ENCODE results near the gene ZC3HAV1L.
"Not testable (repeated sequence)": the region's sequence is repeated elsewhere in the genome, so short reads cannot be mapped to it uniquely, and the experiment has no call there.

The ZC3HAV1L gene

DNA sequence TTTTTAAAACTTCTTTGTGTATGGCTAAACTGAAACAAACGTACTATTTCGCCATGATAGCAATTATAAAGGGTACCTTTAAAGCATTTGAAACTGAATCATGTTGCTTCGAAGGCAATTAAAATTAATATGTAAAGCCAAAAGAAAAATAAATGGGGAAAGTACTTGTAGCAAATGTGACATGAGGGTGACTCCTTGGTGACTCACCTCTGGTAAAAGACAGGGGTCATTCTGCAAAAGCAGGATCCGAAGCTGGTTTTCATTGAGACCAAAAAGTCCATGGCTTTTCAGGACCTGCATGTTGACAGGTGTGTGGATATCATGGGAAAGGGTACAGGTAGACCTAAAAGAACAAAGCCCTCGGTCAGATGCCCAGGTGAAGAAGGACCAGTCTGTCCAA, 1.5 kb downstream of the ZC3HAV1L start:
- TF ChIP-seq, protein P1, sequence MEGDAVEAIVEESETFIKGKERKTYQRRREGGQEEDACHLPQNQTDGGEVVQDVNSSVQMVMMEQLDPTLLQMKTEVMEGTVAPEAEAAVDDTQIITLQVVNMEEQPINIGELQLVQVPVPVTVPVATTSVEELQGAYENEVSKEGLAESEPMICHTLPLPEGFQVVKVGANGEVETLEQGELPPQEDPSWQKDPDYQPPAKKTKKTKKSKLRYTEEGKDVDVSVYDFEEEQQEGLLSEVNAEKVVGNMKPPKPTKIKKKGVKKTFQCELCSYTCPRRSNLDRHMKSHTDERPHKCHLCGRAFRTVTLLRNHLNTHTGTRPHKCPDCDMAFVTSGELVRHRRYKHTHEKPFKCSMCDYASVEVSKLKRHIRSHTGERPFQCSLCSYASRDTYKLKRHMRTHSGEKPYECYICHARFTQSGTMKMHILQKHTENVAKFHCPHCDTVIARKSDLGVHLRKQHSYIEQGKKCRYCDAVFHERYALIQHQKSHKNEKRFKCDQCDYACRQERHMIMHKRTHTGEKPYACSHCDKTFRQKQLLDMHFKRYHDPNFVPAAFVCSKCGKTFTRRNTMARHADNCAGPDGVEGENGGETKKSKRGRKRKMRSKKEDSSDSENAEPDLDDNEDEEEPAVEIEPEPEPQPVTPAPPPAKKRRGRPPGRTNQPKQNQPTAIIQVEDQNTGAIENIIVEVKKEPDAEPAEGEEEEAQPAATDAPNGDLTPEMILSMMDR (IDR thresholded peaks at IDR 0.05; ENCODE audit: low read depth, low read length, missing control alignments), result no peak
- Histone ChIP-seq H3K4me3 (ENCODE audit: low read depth, low read length) (peak overlapping the region; percentile 73), H3K27me3 (replicated peaks) (no peaks in the 10 kb centered on the region), H3K27ac (no peak overlapping the region), H3K36me3 (replicated peaks) (peaks cover 14% of the 10 kb centered on the region)
- DNase-seq, result no peak
- in situ Hi-C loops (cut with HindIII; ENCODE audit: low pct_ligation_motif_present, low sequenced_read_pairs), result no loop called here

DNA sequence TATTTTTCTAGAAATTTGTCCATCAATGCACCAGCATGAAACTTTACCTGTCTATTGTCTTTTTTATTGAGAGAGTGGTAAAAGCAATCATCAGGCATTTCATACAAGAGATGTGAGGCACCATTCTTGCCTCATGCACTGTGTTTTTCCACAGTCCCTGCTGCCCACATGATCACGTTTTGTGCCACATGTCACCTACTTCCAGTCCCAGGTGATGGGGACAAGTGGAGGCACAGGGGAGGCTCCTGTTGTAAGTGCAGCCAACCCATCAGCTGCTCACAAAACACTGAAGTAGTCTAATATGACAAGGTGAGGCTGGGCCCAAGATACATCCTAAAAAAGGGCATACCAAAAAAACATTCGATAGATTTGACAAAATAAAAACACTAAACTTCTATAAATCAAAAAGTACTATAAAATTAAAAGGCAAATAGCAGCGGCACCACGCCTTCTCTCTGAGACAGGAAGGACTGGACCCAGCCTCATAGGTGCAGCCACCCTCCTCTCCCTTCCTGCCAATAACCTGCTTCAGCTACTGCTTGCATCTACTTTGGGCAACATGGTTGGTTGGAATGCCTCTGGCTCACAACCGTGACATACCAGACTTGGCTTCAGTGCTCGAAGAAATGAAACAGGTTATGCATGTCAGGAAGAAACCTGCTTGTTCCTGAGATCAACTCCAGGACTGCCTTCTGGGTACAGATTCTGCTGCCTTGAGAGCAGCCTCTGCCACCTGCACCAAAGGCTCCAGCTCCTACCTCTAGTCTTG, 2.3 kb downstream of the ZC3HAV1L start:
- Histone ChIP-seq H3K4me3 (ENCODE audit: low read depth, low read length) (no peak overlapping the region), H3K36me3 (replicated peaks) (peaks cover 21% of the 10 kb centered on the region), H3K27ac (no peak overlapping the region), H3K27me3 (replicated peaks) (no peaks in the 10 kb centered on the region)
- in situ Hi-C loops (cut with HindIII; ENCODE audit: low pct_ligation_motif_present, low sequenced_read_pairs), result no loop called here
- no peak for DNase-seq
- TF ChIP-seq, protein P1 (IDR thresholded peaks at IDR 0.05; ENCODE audit: low read depth, low read length, missing control alignments), result no peak

DNA sequence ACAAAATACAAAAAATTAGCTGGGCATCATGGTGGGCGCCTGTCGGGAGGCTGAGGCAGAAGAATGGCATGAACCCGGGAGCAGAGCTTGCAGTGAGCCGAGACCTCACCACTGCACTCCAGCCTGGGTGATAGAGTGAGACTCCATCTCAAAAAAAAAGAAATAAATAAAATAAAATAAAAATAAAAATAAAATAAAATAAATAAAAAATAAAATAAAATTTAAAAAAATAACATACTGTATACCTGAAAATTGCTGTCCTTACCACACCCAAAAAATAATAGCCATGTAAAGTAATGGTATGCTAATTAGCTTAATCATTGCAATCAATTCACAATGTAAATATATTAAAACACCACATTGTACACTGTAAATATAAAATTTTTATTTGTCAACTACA, 3.4 kb downstream of the ZC3HAV1L start:
- no peak for DNase-seq
- TF ChIP-seq, protein P1 (IDR thresholded peaks at IDR 0.05; ENCODE audit: low read depth, low read length, missing control alignments), result no peak
- no peaks in the 10 kb centered on the region for H3K27me3 ChIP-seq (replicated peaks)
- H3K27ac ChIP-seq, result no peak overlapping the region
- no peak overlapping the region for H3K4me3 ChIP-seq (ENCODE audit: low read depth, low read length)
- in situ Hi-C loops (cut with HindIII; ENCODE audit: low pct_ligation_motif_present, low sequenced_read_pairs), result no loop called here
- H3K36me3 ChIP-seq (replicated peaks), result peaks cover 24% of the 10 kb centered on the region

DNA sequence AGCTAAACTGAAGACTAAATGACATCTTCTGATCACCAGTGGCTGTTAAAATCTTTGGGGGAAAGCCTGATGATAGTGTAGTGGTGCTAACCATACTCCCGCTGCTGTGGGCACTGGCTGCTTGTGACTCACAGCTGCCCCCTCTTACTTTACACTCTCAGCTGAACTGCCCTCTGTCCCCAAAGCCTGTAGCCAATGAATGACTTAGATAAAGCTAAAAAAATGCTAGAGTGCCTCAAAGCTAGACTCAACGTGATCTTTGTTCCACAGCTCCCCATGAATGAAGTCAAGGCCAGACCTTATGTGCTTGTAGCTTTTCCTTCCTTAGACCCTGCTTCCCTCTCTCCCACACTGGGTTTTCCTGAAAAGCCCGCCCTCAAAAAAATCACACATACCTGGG, 6.5 kb downstream of the ZC3HAV1L start:
- Histone ChIP-seq H3K27me3 (replicated peaks) (no peaks in the 10 kb centered on the region), H3K36me3 (replicated peaks) (peaks cover 39% of the 10 kb centered on the region), H3K4me3 (ENCODE audit: low read depth, low read length) (no peak overlapping the region), H3K27ac (no peak overlapping the region)
- DNase-seq, result no peak
- in situ Hi-C loops (cut with HindIII; ENCODE audit: low pct_ligation_motif_present, low sequenced_read_pairs), result no loop called here
- TF ChIP-seq, protein P1 (IDR thresholded peaks at IDR 0.05; ENCODE audit: low read depth, low read length, missing control alignments), result no peak

DNA sequence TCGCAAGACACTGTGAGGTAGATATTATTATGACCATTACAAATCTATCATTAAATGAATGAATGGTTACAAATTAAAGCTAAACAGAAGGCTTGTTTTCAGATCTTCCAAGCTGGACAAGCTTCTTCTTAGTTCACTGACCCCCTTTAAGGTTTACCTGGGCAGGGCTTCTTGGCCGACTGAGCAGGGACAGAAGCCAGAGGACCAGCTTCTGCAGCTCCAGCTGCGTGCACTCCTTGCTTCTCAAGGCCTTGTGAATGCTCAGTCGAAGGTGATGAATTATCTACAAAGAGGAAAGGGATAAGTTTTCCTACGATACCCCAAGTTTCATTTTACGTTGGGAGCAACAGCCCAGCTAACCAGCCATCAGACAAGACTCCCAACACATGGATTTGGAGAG, 9.3 kb downstream of the ZC3HAV1L start:
- Histone ChIP-seq H3K36me3 (replicated peaks) (peaks cover 40% of the 10 kb centered on the region), H3K27me3 (replicated peaks) (no peaks in the 10 kb centered on the region), H3K4me3 (ENCODE audit: low read depth, low read length) (no peak overlapping the region), H3K27ac (no peak overlapping the region)
- DNase-seq, result no peak
- in situ Hi-C loops (cut with HindIII; ENCODE audit: low pct_ligation_motif_present, low sequenced_read_pairs), result no loop called here
- TF ChIP-seq, protein P1 (IDR thresholded peaks at IDR 0.05; ENCODE audit: low read depth, low read length, missing control alignments), result no peak

DNA sequence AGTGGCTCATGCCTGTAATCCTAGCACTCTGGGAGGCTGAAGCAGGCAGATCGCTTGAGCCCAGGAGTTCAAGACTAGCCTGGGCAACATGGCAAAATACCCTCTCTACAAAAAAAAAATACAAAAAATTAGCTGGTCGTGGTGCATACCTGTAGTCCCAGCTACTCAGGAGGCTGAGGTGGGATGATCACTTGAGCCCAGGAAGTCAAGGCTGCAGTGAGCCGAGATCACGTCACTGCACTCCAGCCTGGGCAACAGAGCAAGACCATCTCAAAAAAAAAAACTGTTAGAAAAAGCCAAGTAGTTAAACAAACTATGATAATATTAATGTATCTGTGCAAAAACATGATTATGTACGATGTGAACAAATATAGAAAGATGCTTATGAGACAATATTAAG, 10.0 kb downstream of the ZC3HAV1L start:
- peaks cover 37% of the 10 kb centered on the region for H3K36me3 ChIP-seq (replicated peaks)
- DNase-seq; H3K27me3 ChIP-seq (replicated peaks); in situ Hi-C loops (cut with HindIII; ENCODE audit: low pct_ligation_motif_present, low sequenced_read_pairs); H3K4me3 ChIP-seq (ENCODE audit: low read depth, low read length); H3K27ac ChIP-seq: not testable (repeated sequence)

Data from brain microvascular endothelial cell (primary cell).